HepG2 (cell line): Measurements from ENCODE around the gene XPNPEP1. TPM values are rescaled to one million over a fixed set of nuclear protein-coding genes. Genes with fewer than 3 reads are reported as not detected.
"Not testable (repeated sequence)": the region's sequence is repeated elsewhere in the genome, so short reads cannot be mapped to it uniquely, and the experiment has no call there.

ENCODE experiments used
- ATAC-seq: fragments of 200-7000 bp; cut with Tn5 transposase; 3 replicates; pipeline ENCODE4 v1.9.1; 2020; ENCODE audit warnings: mild to moderate bottlenecking, moderate library complexity
- BruUV-seq: library from RNA; stranded (reverse); fragments of 400-500 nt; replicated peaks from 2 replicates; lab custom pipeline; 2021; lab: Mats Ljungman, UMichigan
- CTCF ChIA-PET: fragments of 300-600 bp; formaldehyde crosslinking; extraction: SDS; loops from one replicate; lab custom pipeline; 2021; ENCODE audit warnings: low total read pairs, inconsistent platforms, low intra/inter-chr PET ratio; lab: Yijun Ruan, JAX
- POLR2A ChIA-PET: fragments of 350-600 bp; sonication (Branson Sonifier 250); formaldehyde crosslinking; loops from one replicate; lab custom pipeline; 2020; ENCODE audit warnings: antibody characterized with exemption, inconsistent platforms; lab: Yijun Ruan, JAX
- DNase-seq: peaks from one replicate; pipeline ENCODE4 v3.0.0-alpha.2; 2015; ENCODE audit warnings: low spot score
- FAIRE-seq: peaks from 3 replicates; lab custom pipeline; 2011; peaks lifted over from hg19 to GRCh38; lab: Jason Lieb, UNC
- H2AFZ ChIP-seq: one replicate; pipeline ENCODE4 v1.6.1; 2011; ENCODE audit warnings: low read length, inconsistent platforms
- H3K27ac ChIP-seq: fragments of 300-600 bp; 3 replicates; pipeline ENCODE4 v1.8.0; 2011; ENCODE audit warnings: mixed run types, mild to moderate bottlenecking, mixed read lengths, low read length, inconsistent platforms; ENCODE audit not compliant: insufficient read depth; ENCODE audit errors: extremely low read length
- H3K27me3 ChIP-seq, 2 experiments: fragments of 200-600 bp in 1 of 2; 2 replicates in 1 of 2; 3 replicates in 1 of 2; pipeline versions ENCODE4 v1.6.0 to v1.8.0; 2011; ENCODE audit warnings: low read length in 2 of 2, mild to moderate bottlenecking in 2 of 2, moderate library complexity in 2 of 2, inconsistent platforms in 1 of 2; ENCODE audit not compliant: insufficient read depth in 2 of 2, control insufficient read depth in 1 of 2
- H3K36me3 ChIP-seq, 2 experiments: fragments of 200-600 bp in 1 of 2; replicated peaks in 1 of 2; 2 replicates in 1 of 2; 3 replicates in 1 of 2; pipeline versions ENCODE4 v1.5.1 to v1.8.0; 2011; ENCODE audit warnings: low read length in 2 of 2, inconsistent platforms in 1 of 2; ENCODE audit not compliant: insufficient read depth in 2 of 2, control insufficient read depth in 1 of 2
- H3K4me1 ChIP-seq: 2 replicates; pipeline ENCODE4 v1.5.1; 2012; ENCODE audit warnings: low read length, inconsistent platforms; ENCODE audit not compliant: insufficient read depth
- H3K4me2 ChIP-seq: 2 replicates; pipeline ENCODE4 v1.6.0; 2011; ENCODE audit warnings: low read depth, low read length, inconsistent platforms
- H3K4me3 ChIP-seq, 3 experiments: fragments of 200-600 bp in 1 of 3; sonication (generic), shearing (Covaris generic) in 1 of 3; replicated peaks in 1 of 3; 2 replicates each; pipeline ENCODE4 v1.5.1; 2011 to 2016; ENCODE audit warnings: low read length in 3 of 3, inconsistent platforms in 2 of 3, low read depth in 2 of 3, mild to moderate bottlenecking in 2 of 3, control low read depth in 1 of 3, mixed read lengths in 1 of 3; ENCODE audit not compliant: insufficient read depth in 1 of 3
- H3K79me2 ChIP-seq: one replicate; pipeline ENCODE4 v1.6.1; 2011; ENCODE audit warnings: low read length, inconsistent platforms; ENCODE audit not compliant: insufficient read depth
- H3K9ac ChIP-seq: 2 replicates; pipeline ENCODE4 v1.6.0; 2011; ENCODE audit warnings: mild to moderate bottlenecking, low read depth, low read length, inconsistent platforms; ENCODE audit not compliant: insufficient read depth
- H3K9me3 ChIP-seq: 2 replicates; pipeline ENCODE4 v1.5.1; 2012; ENCODE audit warnings: mild to moderate bottlenecking, low read length
- H4K20me1 ChIP-seq: 2 replicates; pipeline ENCODE4 v1.6.0; 2011; ENCODE audit warnings: inconsistent platforms, mild to moderate bottlenecking, low read length, moderate library complexity; ENCODE audit not compliant: insufficient read depth
- DZIP1 ChIP-seq: sonication (generic); formaldehyde crosslinking; IDR thresholded peaks from 2 replicates; pipeline ENCODE4 v1.5.0; 2020; ENCODE audit warnings: mild to moderate bottlenecking, missing genetic modification reagents
- ZNF512 ChIP-seq: sonication (generic); formaldehyde crosslinking; IDR thresholded peaks from 2 replicates; pipeline ENCODE4 v1.4.0; 2020; ENCODE audit warnings: mild to moderate bottlenecking, missing genetic modification reagents
- ZNF512B ChIP-seq: sonication (generic); formaldehyde crosslinking; IDR thresholded peaks from 2 replicates; pipeline ENCODE4 v1.5.1; 2020; ENCODE audit warnings: missing genetic modification reagents, mild to moderate bottlenecking, borderline replicate concordance
- WGBS: methylation state at CpG from one replicate; pipeline ENCODE4 v1.1.6; 2017; ENCODE audit warnings: low lambda C conversion rate; 5-methylcytosine and 5-hydroxymethylcytosine counted together
- in situ Hi-C: cut with HindIII; loops from 2 replicates; pipeline ENCODE4 v1.10.0; 2017; ENCODE audit warnings: low pct_unique_long_range_greater_than_20kb; ENCODE audit not compliant: extremely low pct_ligation_motif_present
- intact Hi-C: fragments of 100-400 bp; cut with micrococcal nuclease; formaldehyde crosslinking; loops from one replicate; pipeline ENCODE4 v1.10.0; 2022; ENCODE audit not compliant: unreplicated experiment
- polyA plus RNA-seq, 8 experiments: library from polyadenylated mRNA; depleted of rRNA in 3 of 8; stranded (reverse) in 7 of 8; unstranded in 1 of 8; fragments of >200 nt; fragmentation: Illumina TruSeq in 4 of 8; extraction: Trizol in 4 of 8; gene quantifications; 2 replicates each; pipeline versions ENCODE4 v1.2.1 to v1.2.3, GENCODE V29; 2011 to 2016; ENCODE audit warnings: low read depth in 4 of 8, missing spikeins in 1 of 8, mixed read lengths in 1 of 8; ENCODE audit not compliant: insufficient read depth in 1 of 8
- total RNA-seq, 5 experiments: library from RNA; depleted of rRNA; stranded (reverse); fragments of >200 nt; fragmentation: Illumina TruSeq; extraction: Trizol; gene quantifications; 2 replicates each; pipeline ENCODE4 v1.2.3, GENCODE V29; 2016; ENCODE audit warnings: low read depth in 1 of 5

XPNPEP1 gene
- total and polyA plus RNA-seq, 2 of the 13 experiments (the other 11 are each of a cell fraction or from before 2014, with no cell fraction given): 30.3 to 55.5 TPM

DNA sequence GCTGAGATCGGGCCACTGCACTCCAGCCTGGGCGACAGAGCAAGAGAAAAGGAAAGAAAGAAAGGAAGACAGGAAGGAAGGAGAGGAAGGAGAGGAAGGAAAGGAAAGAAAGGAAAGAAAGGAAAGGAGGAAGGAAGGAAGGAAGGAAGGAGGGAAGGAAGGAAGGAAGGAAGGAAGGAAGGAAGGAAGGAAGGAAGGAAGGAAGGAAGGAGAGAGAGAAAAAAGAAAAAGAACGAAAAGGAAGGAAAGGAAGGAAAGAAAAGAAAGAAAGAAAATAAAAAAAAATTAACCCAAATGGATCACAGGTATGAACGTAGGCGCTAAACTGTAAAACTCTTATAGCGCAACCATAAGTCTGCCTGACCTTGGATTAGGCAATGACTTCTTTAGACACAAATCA lies 4.6 kb downstream of the XPNPEP1 start:
- H3K4me3 ChIP-seq, H3K9me3 ChIP-seq, POLR2A ChIA-PET, H3K4me2 ChIP-seq, CTCF ChIA-PET, BruUV-seq, H3K36me3 ChIP-seq, FAIRE-seq, H3K27ac ChIP-seq, H2AFZ ChIP-seq, intact Hi-C loops, H3K9ac ChIP-seq, ATAC-seq, DNase-seq, H3K79me2 ChIP-seq, H3K27me3 ChIP-seq, H4K20me1 ChIP-seq, in situ Hi-C loops: not testable (repeated sequence)
- H3K4me1 ChIP-seq: peaks cover 48% of the 10 kb centered on the region
- peak; percentile 63; the same call in 1 of the 2 replicates for TF ChIP-seq ZNF512
- 97% methylated on average over 6 of the region's 6 CpGs for WGBS

DNA sequence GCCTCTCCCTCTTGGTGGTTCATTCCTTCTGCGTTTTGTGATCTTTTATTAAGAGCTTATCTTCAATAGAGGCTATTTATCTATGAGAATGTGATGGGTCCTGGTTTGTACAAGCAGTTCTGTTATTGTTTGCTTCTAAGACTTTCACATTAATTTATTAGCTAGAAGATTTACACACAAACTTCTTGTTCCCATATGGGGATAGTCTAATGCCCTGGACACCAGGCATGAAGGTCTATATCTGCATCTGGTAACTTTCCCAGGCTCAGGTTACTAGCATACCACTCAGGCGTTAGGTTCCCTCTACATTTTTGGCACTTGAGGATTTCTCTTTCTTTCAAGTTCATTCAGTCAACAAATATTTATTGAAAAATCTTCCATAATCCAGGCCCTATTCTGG lies 7.7 kb downstream of the XPNPEP1 start:
- POLR2A ChIA-PET: no interaction called here
- no TSS peak for BruUV-seq
- whole genome bisulfite sequencing: 92% methylated on average over 2 of the region's 2 CpGs

More for the DNA sequence above, 7.7 kb downstream of the XPNPEP1 start:
- Histone ChIP-seq H3K4me3 (no peak overlapping the region), H3K9ac (no peak overlapping the region), H3K79me2 (peaks cover 6% of the 10 kb centered on the region), H3K27ac (peak overlapping the region; percentile 17), H3K4me2 (no peak overlapping the region), H3K27me3 (no peaks in the 10 kb centered on the region), H2AFZ (no peak overlapping the region), H4K20me1 (no peaks in the 10 kb centered on the region), H3K9me3 (no peaks in the 10 kb centered on the region), H3K4me1 (peaks cover 31% of the 10 kb centered on the region), H3K36me3 (peaks cover 3 to 11% of the 10 kb centered on the region in 2 experiments; a peak in 3 of 5 replicates)
- in situ Hi-C loops: no loop called here
- DNase-seq (no peak), FAIRE-seq (no peak), ATAC-seq (peak; percentile 31; the same call in 1 of the 3 replicates)
- intact Hi-C loops: no loop called here
- TF ChIP-seq DZIP1 (CRISPR knock-in tag) (no peak), ZNF512B (CRISPR knock-in tag) (no peak)
- CTCF ChIA-PET: no interaction called here
